Measurements from ENCODE around the gene XPR1.
"Not testable (repeated sequence)": the region's sequence is repeated elsewhere in the genome, so short reads cannot be mapped to it uniquely, and the experiment has no call there.

XPR1 gene

DNA sequence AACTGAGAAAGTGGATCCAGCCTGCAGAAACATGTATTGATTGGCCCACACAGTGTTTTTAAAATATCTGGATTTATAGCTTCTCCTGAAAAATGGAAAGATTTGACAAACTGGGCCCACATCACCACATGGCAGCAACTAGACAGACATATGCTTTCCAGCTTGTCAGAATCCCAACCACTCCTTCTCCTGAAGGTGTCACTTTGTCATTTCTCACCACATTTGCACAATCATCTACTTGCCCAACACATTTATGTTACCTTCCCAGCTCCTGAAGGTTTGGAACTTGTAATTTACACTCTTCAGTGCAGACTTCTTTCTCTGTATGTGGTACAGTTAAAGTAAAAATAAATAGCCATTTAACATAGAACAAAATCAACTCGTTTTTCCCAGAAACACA lies 154.8 kb downstream of the XPR1 start:
- Histone ChIP-seq H3K27me3 (ENCODE audit: control insufficient read depth, low read length) (no peaks in the 10 kb centered on the region), H3K79me2 (ENCODE audit: control insufficient read depth, low read length) (no peaks in the 10 kb centered on the region), H3K4me2 (ENCODE audit: low read length) (no peak overlapping the region), H3K36me3 (ENCODE audit: control insufficient read depth, low read length) (no peaks in the 10 kb centered on the region), H3K4me1 (ENCODE audit: control insufficient read depth, low read length) (peaks cover 5% of the 10 kb centered on the region), H4K20me1 (ENCODE audit: control insufficient read depth, insufficient read depth, low read depth, low read length) (no peaks in the 10 kb centered on the region), H3K9me3 (ENCODE audit: control insufficient read depth, insufficient read depth, low read length) (no peaks in the 10 kb centered on the region), H3F3A (ENCODE audit: control insufficient read depth, insufficient read depth) (no peaks in the 10 kb centered on the region), H3K4me3 (ENCODE audit: low read length) (no peak overlapping the region), H3K27ac (ENCODE audit: low read depth, low read length) (no peak overlapping the region), H3K9me2 (replicated peaks; ENCODE audit: control insufficient read depth, low read length) (no peaks in the 10 kb centered on the region)
- TF ChIP-seq, protein P1, sequence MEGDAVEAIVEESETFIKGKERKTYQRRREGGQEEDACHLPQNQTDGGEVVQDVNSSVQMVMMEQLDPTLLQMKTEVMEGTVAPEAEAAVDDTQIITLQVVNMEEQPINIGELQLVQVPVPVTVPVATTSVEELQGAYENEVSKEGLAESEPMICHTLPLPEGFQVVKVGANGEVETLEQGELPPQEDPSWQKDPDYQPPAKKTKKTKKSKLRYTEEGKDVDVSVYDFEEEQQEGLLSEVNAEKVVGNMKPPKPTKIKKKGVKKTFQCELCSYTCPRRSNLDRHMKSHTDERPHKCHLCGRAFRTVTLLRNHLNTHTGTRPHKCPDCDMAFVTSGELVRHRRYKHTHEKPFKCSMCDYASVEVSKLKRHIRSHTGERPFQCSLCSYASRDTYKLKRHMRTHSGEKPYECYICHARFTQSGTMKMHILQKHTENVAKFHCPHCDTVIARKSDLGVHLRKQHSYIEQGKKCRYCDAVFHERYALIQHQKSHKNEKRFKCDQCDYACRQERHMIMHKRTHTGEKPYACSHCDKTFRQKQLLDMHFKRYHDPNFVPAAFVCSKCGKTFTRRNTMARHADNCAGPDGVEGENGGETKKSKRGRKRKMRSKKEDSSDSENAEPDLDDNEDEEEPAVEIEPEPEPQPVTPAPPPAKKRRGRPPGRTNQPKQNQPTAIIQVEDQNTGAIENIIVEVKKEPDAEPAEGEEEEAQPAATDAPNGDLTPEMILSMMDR (IDR thresholded peaks at IDR 0.05; ENCODE audit: low read depth, low read length, poor library complexity, severe bottlenecking): no peak
- TF ChIP-seq EZH2phosphoT487 (IDR thresholded peaks at IDR 0.05; ENCODE audit: borderline replicate concordance, low read length): no peak

DNA sequence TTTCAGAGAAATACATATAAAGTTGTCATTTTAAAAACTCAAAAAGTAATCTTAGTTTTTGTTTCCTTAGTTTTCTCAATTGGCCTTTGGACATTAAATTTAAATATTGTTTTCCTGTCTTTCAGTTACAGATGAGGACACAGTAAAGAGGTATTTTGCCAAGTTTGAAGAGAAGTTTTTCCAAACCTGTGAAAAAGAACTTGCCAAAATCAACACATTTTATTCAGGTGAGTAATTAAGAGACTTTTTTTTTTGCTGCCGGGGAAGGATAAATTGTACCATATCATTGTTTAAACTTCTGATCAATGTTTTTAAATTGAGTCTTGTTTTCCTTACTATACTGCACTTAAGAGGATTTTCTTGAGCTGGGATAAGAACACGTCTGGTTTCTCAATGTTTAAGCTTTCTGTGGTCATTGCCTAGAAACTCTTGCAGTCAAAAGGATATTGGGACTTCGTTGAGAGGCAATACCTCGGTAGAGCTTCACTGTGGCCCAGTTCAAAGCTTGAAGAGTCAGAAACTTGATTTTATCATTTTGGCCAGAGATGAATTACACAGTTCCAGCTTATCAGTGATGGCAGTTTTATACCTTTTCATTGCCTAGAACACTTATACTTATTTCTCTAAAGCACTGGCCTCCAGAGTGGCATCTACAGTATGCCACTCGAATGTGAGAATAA lies 155.9 kb downstream of the XPR1 start:
- H3K27ac ChIP-seq (ENCODE audit: low read depth, low read length): no peak overlapping the region
- no peaks in the 10 kb centered on the region for H3K79me2 ChIP-seq (ENCODE audit: control insufficient read depth, low read length)
- TF ChIP-seq EZH2phosphoT487 (IDR thresholded peaks at IDR 0.05; ENCODE audit: borderline replicate concordance, low read length): no peak
- TF ChIP-seq, protein P1 (IDR thresholded peaks at IDR 0.05; ENCODE audit: low read depth, low read length, poor library complexity, severe bottlenecking): no peak
- H4K20me1 ChIP-seq (ENCODE audit: control insufficient read depth, insufficient read depth, low read depth, low read length): no peaks in the 10 kb centered on the region
- no peaks in the 10 kb centered on the region; the same call in 1 of the 2 replicates for H3F3A ChIP-seq (ENCODE audit: control insufficient read depth, insufficient read depth)
- H3K4me3 ChIP-seq (ENCODE audit: low read length): no peak overlapping the region
- H3K4me1 ChIP-seq (ENCODE audit: control insufficient read depth, low read length): peaks cover 16% of the 10 kb centered on the region
- no peaks in the 10 kb centered on the region for H3K9me3 ChIP-seq (ENCODE audit: control insufficient read depth, insufficient read depth, low read length)
- no peaks in the 10 kb centered on the region for H3K27me3 ChIP-seq (ENCODE audit: control insufficient read depth, low read length)
- H3K4me2 ChIP-seq (ENCODE audit: low read length): no peak overlapping the region
- no peaks in the 10 kb centered on the region for H3K9me2 ChIP-seq (replicated peaks; ENCODE audit: control insufficient read depth, low read length)
- no peaks in the 10 kb centered on the region for H3K36me3 ChIP-seq (ENCODE audit: control insufficient read depth, low read length)

DNA sequence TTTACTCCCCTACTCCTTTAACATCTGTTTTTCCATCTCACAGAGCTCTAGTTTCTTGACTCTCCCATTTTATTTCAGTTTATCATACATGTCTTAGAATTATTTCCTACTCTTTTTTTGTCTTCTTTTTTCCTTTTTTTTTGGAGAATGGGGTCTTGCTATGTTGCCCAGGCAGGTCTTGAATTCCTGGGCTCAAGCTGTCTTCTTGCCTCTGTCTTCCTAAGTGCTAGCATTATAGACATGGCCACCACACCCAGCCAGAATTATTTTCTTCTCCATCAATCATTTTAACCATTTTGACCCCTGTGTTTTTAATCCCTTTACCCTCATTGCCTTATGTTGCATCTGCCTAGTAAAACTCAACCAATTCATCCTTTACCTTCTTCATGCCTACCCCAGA lies 157.6 kb downstream of the XPR1 start:
- no peak for TF ChIP-seq EZH2phosphoT487 (IDR thresholded peaks at IDR 0.05; ENCODE audit: borderline replicate concordance, low read length)
- TF ChIP-seq, protein P1 (IDR thresholded peaks at IDR 0.05; ENCODE audit: low read depth, low read length, poor library complexity, severe bottlenecking): no peak

DNA sequence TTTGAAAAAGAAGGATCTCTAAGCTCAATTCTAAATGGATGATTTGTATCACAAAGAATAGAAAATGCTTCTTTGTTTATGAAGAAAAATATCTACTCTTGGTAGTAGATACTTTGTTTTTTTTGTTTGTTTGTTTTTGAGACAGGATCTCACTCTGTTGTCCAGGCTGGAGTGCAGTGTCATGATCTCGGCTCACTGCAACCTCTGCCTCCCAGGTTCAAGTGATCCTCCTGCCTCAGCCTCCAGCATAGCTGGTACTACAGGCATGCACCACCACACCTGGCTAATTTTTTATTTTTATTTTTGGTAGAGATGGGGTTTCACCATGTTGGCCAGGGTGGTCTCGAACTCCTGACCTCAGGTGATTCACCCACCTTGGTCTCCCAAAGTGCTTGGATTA lies 159.3 kb downstream of the XPR1 start:
- not testable (repeated sequence) for H4K20me1 ChIP-seq (ENCODE audit: control insufficient read depth, insufficient read depth, low read depth, low read length); H3K9me3 ChIP-seq (ENCODE audit: control insufficient read depth, insufficient read depth, low read length); H3K4me3 ChIP-seq (ENCODE audit: low read length); H3K36me3 ChIP-seq (ENCODE audit: control insufficient read depth, low read length); H3K9me2 ChIP-seq (replicated peaks; ENCODE audit: control insufficient read depth, low read length); H3K4me2 ChIP-seq (ENCODE audit: low read length); H3K27me3 ChIP-seq (ENCODE audit: control insufficient read depth, low read length); H3K79me2 ChIP-seq (ENCODE audit: control insufficient read depth, low read length); H3K27ac ChIP-seq (ENCODE audit: low read depth, low read length); H3F3A ChIP-seq (ENCODE audit: control insufficient read depth, insufficient read depth)
- H3K4me1 ChIP-seq (ENCODE audit: control insufficient read depth, low read length): peaks cover 29% of the 10 kb centered on the region

More for the DNA sequence above, 157.6 kb downstream of the XPR1 start:
- H3K4me3 ChIP-seq (ENCODE audit: low read length): no peak overlapping the region
- H3K36me3 ChIP-seq (ENCODE audit: control insufficient read depth, low read length): no peaks in the 10 kb centered on the region
- no peaks in the 10 kb centered on the region for H4K20me1 ChIP-seq (ENCODE audit: control insufficient read depth, insufficient read depth, low read depth, low read length)
- H3K27ac ChIP-seq (ENCODE audit: low read depth, low read length): no peak overlapping the region
- no peak overlapping the region for H3K4me2 ChIP-seq (ENCODE audit: low read length)
- no peaks in the 10 kb centered on the region for H3K79me2 ChIP-seq (ENCODE audit: control insufficient read depth, low read length)
- H3K9me2 ChIP-seq (replicated peaks; ENCODE audit: control insufficient read depth, low read length): no peaks in the 10 kb centered on the region
- no peaks in the 10 kb centered on the region for H3K27me3 ChIP-seq (ENCODE audit: control insufficient read depth, low read length)
- H3K9me3 ChIP-seq (ENCODE audit: control insufficient read depth, insufficient read depth, low read length): no peaks in the 10 kb centered on the region
- H3F3A ChIP-seq (ENCODE audit: control insufficient read depth, insufficient read depth): no peaks in the 10 kb centered on the region; the same call in 1 of the 2 replicates
- peaks cover 29% of the 10 kb centered on the region for H3K4me1 ChIP-seq (ENCODE audit: control insufficient read depth, low read length)

Measured in DOHH2 (cell line).